Measurements from ENCODE around the gene ADGRL1. TPM values are rescaled to one million over a fixed set of nuclear protein-coding genes. Genes with fewer than 3 reads are reported as not detected.
"Not testable (repeated sequence)": the region's sequence is repeated elsewhere in the genome, so short reads cannot be mapped to it uniquely, and the experiment has no call there.

The ADGRL1 gene
- polyA plus RNA-seq, 1 of the 3 experiments (the other 2 are of a cell fraction) = 13.4 TPM

- no peak for TF ChIP-seq REST (IDR thresholded peaks at IDR 0.05; ENCODE audit: low read depth, low read length)
- TF ChIP-seq TCF12 (IDR thresholded peaks at IDR 0.05) = no peak
These were observed 12.8 kb upstream of the ADGRL1 start (continued) for GRCh38 chr19:14218620-14219330.

- H3K9ac ChIP-seq; H3K79me2 ChIP-seq (ENCODE audit: insufficient read depth); H3K27ac ChIP-seq (ENCODE audit: low read depth in 2 of 2, low read length in 1 of 2); DNase-seq; H3K4me1 ChIP-seq (ENCODE audit: control insufficient read depth in 1 of 2, insufficient read depth in 2 of 2, low read depth in 1 of 2, low read length in 1 of 2); H4K20me1 ChIP-seq (ENCODE audit: insufficient read depth); POLR2A ChIA-PET; H3K27me3 ChIP-seq (ENCODE audit: insufficient read depth); H3K9me2 ChIP-seq; H3K36me3 ChIP-seq (replicated peaks in 1 of 2; ENCODE audit: control insufficient read depth in 1 of 2, insufficient read depth in 2 of 2, low read length in 1 of 2); H2AFZ ChIP-seq (ENCODE audit: low read depth); H3K4me2 ChIP-seq; H3K4me3 ChIP-seq (ENCODE audit: low read depth in 2 of 2, low read length in 1 of 2); H3K9me3 ChIP-seq: not testable (repeated sequence)
- 31% methylated on average over 3 of the region's 4 CpGs for WGBS (ENCODE audit: low lambda C conversion rate)
- CTCF ChIA-PET = interaction anchor here (1.0 to 2.8 kb wide), 9 partner anchors 25 to 188 kb away, joined by 3 to 20 read pairs (median 3); no protein-coding TSS in a partner anchor
- H3F3A ChIP-seq (replicated peaks; ENCODE audit: insufficient read depth) = peaks cover 12% of the 10 kb centered on the region
These were observed 11.9 kb upstream of the ADGRL1 start for GRCh38 chr19:14217886-14218285.

GRCh38 chr19:14214580-14214979 is 8.6 kb upstream of the ADGRL1 start:
- WGBS (ENCODE audit: low lambda C conversion rate) = 77% methylated on average over 2 of the region's 2 CpGs
- no peak for TF ChIP-seq GABPA (IDR thresholded peaks at IDR 0.05; ENCODE audit: low read depth)
- no peaks in the 10 kb centered on the region for H3K9me3 ChIP-seq
- no peaks in the 10 kb centered on the region for H4K20me1 ChIP-seq (ENCODE audit: insufficient read depth)
- H3K79me2 ChIP-seq (ENCODE audit: insufficient read depth) = no peaks in the 10 kb centered on the region
- no peaks in the 10 kb centered on the region for H3K36me3 ChIP-seq (replicated peaks in 1 of 2; ENCODE audit: control insufficient read depth in 1 of 2, insufficient read depth in 2 of 2, low read length in 1 of 2)
- H3K4me2 ChIP-seq = no peak overlapping the region
- H3K9me2 ChIP-seq = no peaks in the 10 kb centered on the region
- H3K4me3 ChIP-seq (ENCODE audit: low read depth in 2 of 2, low read length in 1 of 2) = no peak overlapping the region
- no peak for DNase-seq
- peaks cover 0 to 3% of the 10 kb centered on the region in 2 experiments; a peak in 1 of 4 replicates for H3K4me1 ChIP-seq (ENCODE audit: control insufficient read depth in 1 of 2, insufficient read depth in 2 of 2, low read depth in 1 of 2, low read length in 1 of 2)
- CTCF ChIA-PET = no interaction called here
- no peaks in the 10 kb centered on the region for H3K27me3 ChIP-seq (ENCODE audit: insufficient read depth)
- H3F3A ChIP-seq (replicated peaks; ENCODE audit: insufficient read depth) = peaks cover 12% of the 10 kb centered on the region
- H3K27ac ChIP-seq (ENCODE audit: low read depth in 2 of 2, low read length in 1 of 2) = no peak overlapping the region
- H3K9ac ChIP-seq = no peak overlapping the region
- H2AFZ ChIP-seq (ENCODE audit: low read depth) = no peak overlapping the region
- POLR2A ChIA-PET = no interaction called here

- H3K4me1 ChIP-seq (ENCODE audit: control insufficient read depth in 1 of 2, insufficient read depth in 2 of 2, low read depth in 1 of 2, low read length in 1 of 2); H3K9me2 ChIP-seq; H3K79me2 ChIP-seq (ENCODE audit: insufficient read depth); H3K27me3 ChIP-seq (ENCODE audit: insufficient read depth); POLR2A ChIA-PET; H3K36me3 ChIP-seq (replicated peaks in 1 of 2; ENCODE audit: control insufficient read depth in 1 of 2, insufficient read depth in 2 of 2, low read length in 1 of 2); H3K4me3 ChIP-seq (ENCODE audit: low read depth in 2 of 2, low read length in 1 of 2); H4K20me1 ChIP-seq (ENCODE audit: insufficient read depth); H3K4me2 ChIP-seq; H2AFZ ChIP-seq (ENCODE audit: low read depth); H3K9ac ChIP-seq; CTCF ChIA-PET; H3K27ac ChIP-seq (ENCODE audit: low read depth in 2 of 2, low read length in 1 of 2); DNase-seq; H3K9me3 ChIP-seq; H3F3A ChIP-seq (replicated peaks; ENCODE audit: insufficient read depth): not testable (repeated sequence)
- 71% methylated on average over 9 of the region's 9 CpGs for WGBS (ENCODE audit: low lambda C conversion rate)
These were observed 4.2 kb upstream of the ADGRL1 start for GRCh38 chr19:14210182-14210581.
